Astrocyte (in vitro differentiated cells and primary cell): Measurements from ENCODE around the gene ANKRD9. TPM values are rescaled to one million over a fixed set of nuclear protein-coding genes. Genes with fewer than 3 reads are reported as not detected.

Experiments used
- DNase-seq: peaks from one replicate; pipeline ENCODE4 v3.0.0-alpha.2; 2010; ENCODE audit warnings: low read depth
- FAIRE-seq: peaks from 2 replicates; lab custom pipeline; 2011; peaks lifted over from hg19 to GRCh38; lab: Jason Lieb, UNC
- H2AFZ ChIP-seq: 2 replicates; pipeline ENCODE4 v1.6.0; 2012; ENCODE audit warnings: low read depth, low read length, inconsistent platforms
- H3K27ac ChIP-seq: 2 replicates; pipeline ENCODE4 v1.5.1; 2011; ENCODE audit warnings: low read depth, low read length, inconsistent platforms
- H3K27me3 ChIP-seq: 2 replicates; pipeline ENCODE4 v1.6.0; 2011; ENCODE audit warnings: low read length, inconsistent platforms; ENCODE audit not compliant: insufficient read depth
- H3K36me3 ChIP-seq: 2 replicates; pipeline ENCODE4 v1.5.1; 2011; ENCODE audit warnings: low read length, inconsistent platforms; ENCODE audit not compliant: insufficient read depth
- H3K4me1 ChIP-seq: 2 replicates; pipeline ENCODE4 v1.5.1; 2011; ENCODE audit warnings: low read length, inconsistent platforms; ENCODE audit not compliant: insufficient read depth
- H3K4me2 ChIP-seq: 2 replicates; pipeline ENCODE4 v1.6.0; 2012; ENCODE audit warnings: low read length, inconsistent platforms
- H3K4me3 ChIP-seq: 2 replicates; pipeline ENCODE4 v1.5.1; 2011; ENCODE audit warnings: low read depth, mild to moderate bottlenecking, low read length, inconsistent platforms; ENCODE audit not compliant: insufficient read depth
- H3K79me2 ChIP-seq: 2 replicates; pipeline ENCODE4 v1.6.0; 2012; ENCODE audit warnings: mild to moderate bottlenecking, low read length, inconsistent platforms; ENCODE audit not compliant: insufficient read depth
- H3K9ac ChIP-seq: 2 replicates; pipeline ENCODE4 v1.6.0; 2012; ENCODE audit warnings: mild to moderate bottlenecking, low read length, inconsistent platforms
- H3K9me3 ChIP-seq: 2 replicates; pipeline ENCODE4 v1.5.1; 2012; ENCODE audit warnings: low read depth, mild to moderate bottlenecking, low read length, inconsistent platforms; ENCODE audit not compliant: insufficient read depth
- H4K20me1 ChIP-seq: 2 replicates; pipeline ENCODE4 v1.6.0; 2012; ENCODE audit warnings: low read length, inconsistent platforms; ENCODE audit not compliant: insufficient read depth
- H3K27ac Mint-ChIP-seq: one replicate; pipeline ENCODE4 v1.8.0; 2021; ENCODE audit warnings: mild to moderate bottlenecking, mixed read lengths; ENCODE audit not compliant: unreplicated experiment
- H3K27me3 Mint-ChIP-seq: one replicate; pipeline ENCODE4 v1.8.0; 2021; ENCODE audit warnings: low read depth, mixed read lengths; ENCODE audit not compliant: unreplicated experiment
- H3K36me3 Mint-ChIP-seq: one replicate; pipeline ENCODE4 v1.8.0; 2021; ENCODE audit warnings: low read depth, mixed read lengths; ENCODE audit not compliant: unreplicated experiment
- H3K4me1 Mint-ChIP-seq: one replicate; pipeline ENCODE4 v1.8.0; 2021; ENCODE audit warnings: low read depth, mixed read lengths; ENCODE audit not compliant: unreplicated experiment
- H3K4me3 Mint-ChIP-seq: one replicate; pipeline ENCODE4 v1.8.0; 2021; ENCODE audit warnings: mild to moderate bottlenecking, moderate library complexity, mixed read lengths; ENCODE audit not compliant: unreplicated experiment
- H3K9me3 Mint-ChIP-seq: one replicate; pipeline ENCODE4 v1.8.0; 2021; ENCODE audit warnings: mild to moderate bottlenecking, mixed read lengths; ENCODE audit not compliant: unreplicated experiment
- CTCF ChIP-seq: IDR thresholded peaks from 2 replicates; pipeline ENCODE4 v1.5.1; 2011; ENCODE audit warnings: low read depth, mild to moderate bottlenecking, inconsistent platforms, low read length, moderate library complexity; ENCODE audit not compliant: insufficient read depth
- EZH2 ChIP-seq: IDR thresholded peaks from 2 replicates; pipeline ENCODE4 v1.6.1; 2012; ENCODE audit warnings: mild to moderate bottlenecking, low read length, inconsistent platforms; ENCODE audit not compliant: insufficient read depth
- total RNA-seq: library from RNA; stranded (reverse); gene quantifications from 2 replicates; pipeline ENCODE4 v1.2.1, GENCODE V29; 2021

Gene ANKRD9
- total RNA-seq, 1 donor from 2014 or later, result 9.4 TPM

GRCh38 chr14:102481371-102481770, 28.2 kb downstream of the ANKRD9 start:
- no peak overlapping the region for H3K4me2 ChIP-seq
- peaks cover 7% of the 10 kb centered on the region for H3K9me3 Mint-ChIP-seq
- no peak for TF ChIP-seq EZH2
- TF ChIP-seq CTCF, result no peak

GRCh38 chr14:102479777-102480176, 29.8 kb downstream of the ANKRD9 start:
- Histone ChIP-seq H3K79me2 (no peaks in the 10 kb centered on the region), H3K4me3 (no peak overlapping the region), H3K9me3 (no peaks in the 10 kb centered on the region), H3K4me2 (no peak overlapping the region), H3K4me1 (peaks cover 3% of the 10 kb centered on the region), H3K27ac (no peak overlapping the region), H2AFZ (no peak overlapping the region), H4K20me1 (peaks cover 13% of the 10 kb centered on the region), H3K27me3 (no peaks in the 10 kb centered on the region), H3K36me3 (no peaks in the 10 kb centered on the region), H3K9ac (no peak overlapping the region)
- Mint-ChIP-seq H3K36me3 (peaks cover 24% of the 10 kb centered on the region), H3K4me3 (no peak overlapping the region), H3K9me3 (peaks cover 7% of the 10 kb centered on the region), H3K4me1 (peaks cover 8% of the 10 kb centered on the region), H3K27ac (no peak overlapping the region), H3K27me3 (no peaks in the 10 kb centered on the region)
- DNase-seq (no peak), FAIRE-seq (no peak)
- TF ChIP-seq EZH2 (no peak), CTCF (no peak)

More at GRCh38 chr14:102481371-102481770, 28.2 kb downstream of the ANKRD9 start:
- Histone ChIP-seq H3K4me3 (no peak overlapping the region), H3K79me2 (no peaks in the 10 kb centered on the region), H3K27me3 (no peaks in the 10 kb centered on the region), H3K36me3 (no peaks in the 10 kb centered on the region), H3K9me3 (no peaks in the 10 kb centered on the region), H3K27ac (no peak overlapping the region), H2AFZ (no peak overlapping the region), H4K20me1 (peaks cover 14% of the 10 kb centered on the region), H3K4me1 (peaks cover 3% of the 10 kb centered on the region), H3K9ac (no peak overlapping the region)
- Mint-ChIP-seq H3K27ac (no peak overlapping the region), H3K4me1 (peaks cover 8% of the 10 kb centered on the region), H3K27me3 (no peaks in the 10 kb centered on the region), H3K36me3 (peaks cover 28% of the 10 kb centered on the region), H3K4me3 (peak overlapping the region; percentile 60)
- DNase-seq, result no peak
- no peak for FAIRE-seq

GRCh38 chr14:102479107-102479506, 30.5 kb downstream of the ANKRD9 start:
- no peaks in the 10 kb centered on the region for H3K36me3 ChIP-seq
- no peaks in the 10 kb centered on the region for H3K9me3 ChIP-seq
- H3K27ac Mint-ChIP-seq, result no peak overlapping the region
- H3K27me3 ChIP-seq, result no peaks in the 10 kb centered on the region
- TF ChIP-seq EZH2, result no peak
- no peak for TF ChIP-seq CTCF
- no peaks in the 10 kb centered on the region for H3K27me3 Mint-ChIP-seq
- H3K4me1 ChIP-seq, result peaks cover 3% of the 10 kb centered on the region
- peaks cover 7% of the 10 kb centered on the region for H3K9me3 Mint-ChIP-seq
- FAIRE-seq (no peak), DNase-seq (no peak)
- H3K4me3 Mint-ChIP-seq, result no peak overlapping the region
- H3K4me3 ChIP-seq, result no peak overlapping the region
- no peak overlapping the region for H2AFZ ChIP-seq
- H3K4me1 Mint-ChIP-seq, result peaks cover 8% of the 10 kb centered on the region
- H3K4me2 ChIP-seq, result no peak overlapping the region
- H3K79me2 ChIP-seq, result no peaks in the 10 kb centered on the region
- peaks cover 13% of the 10 kb centered on the region for H4K20me1 ChIP-seq
- peaks cover 24% of the 10 kb centered on the region for H3K36me3 Mint-ChIP-seq
- H3K9ac ChIP-seq, result no peak overlapping the region
- H3K27ac ChIP-seq, result no peak overlapping the region
